MCF 10A (cell line): ENCODE measurements around the gene TMEM245. TPM values are rescaled to one million over a fixed set of nuclear protein-coding genes. Genes with fewer than 3 reads are reported as not detected.

Experiments used
- BruUV-seq: library from RNA; stranded (reverse); fragments of 400-500 nt; replicated peaks from 2 replicates; lab custom pipeline; 2021; lab: Mats Ljungman, UMichigan
- CTCF ChIA-PET: fragments of 300-600 bp; sonication (Branson Sonifier 250); formaldehyde crosslinking; extraction: SDS; loops from one replicate; lab custom pipeline; 2021; ENCODE audit warnings: antibody characterized with exemption, inconsistent platforms; lab: Yijun Ruan, JAX
- POLR2A ChIA-PET: fragments of 300-600, 350-650 bp; sonication (Branson Sonifier 250); formaldehyde crosslinking; extraction: SDS; loops from one replicate; lab custom pipeline; 2020; ENCODE audit warnings: antibody characterized with exemption, inconsistent platforms; lab: Yijun Ruan, JAX
- DNase-seq: peaks from one replicate; pipeline ENCODE4 v3.0.0-alpha.2; 2018; ENCODE audit not compliant: unreplicated experiment
- H3K27ac Mint-ChIP-seq: one replicate; pipeline ENCODE4 v1.8.0; 2022; ENCODE audit warnings: mild to moderate bottlenecking, low read depth, mixed read lengths; ENCODE audit not compliant: unreplicated experiment
- H3K27me3 Mint-ChIP-seq: one replicate; pipeline ENCODE4 v1.8.0; 2022; ENCODE audit warnings: mixed read lengths; ENCODE audit not compliant: insufficient read depth, unreplicated experiment
- H3K36me3 Mint-ChIP-seq: one replicate; pipeline ENCODE4 v1.8.0; 2022; ENCODE audit warnings: mild to moderate bottlenecking, moderate library complexity, mixed read lengths; ENCODE audit not compliant: insufficient read depth, unreplicated experiment
- H3K4me1 Mint-ChIP-seq: one replicate; pipeline ENCODE4 v1.8.0; 2022; ENCODE audit warnings: mixed read lengths; ENCODE audit not compliant: insufficient read depth, unreplicated experiment
- H3K4me3 Mint-ChIP-seq: one replicate; pipeline ENCODE4 v1.8.0; 2022; ENCODE audit warnings: mild to moderate bottlenecking, moderate library complexity, mixed read lengths; ENCODE audit not compliant: unreplicated experiment
- H3K9me3 Mint-ChIP-seq: one replicate; pipeline ENCODE4 v1.8.0; 2022; ENCODE audit warnings: mixed read lengths; ENCODE audit not compliant: unreplicated experiment
- intact Hi-C: fragments of 100-400 bp; cut with micrococcal nuclease; formaldehyde crosslinking; loops from 2 replicates; pipeline ENCODE4 v1.14.1; 2022
- total RNA-seq: library from RNA; stranded (reverse); gene quantifications from 2 replicates; pipeline ENCODE4 v1.2.3, GENCODE V29; 2022
- TF ChIP-seq, protein P1 (sequence below): fragments of 200-600 bp; IDR thresholded peaks from one replicate; pipeline ENCODE4 v1.8.0; 2022; ENCODE audit warnings: antibody characterized with exemption, mild to moderate bottlenecking; ENCODE audit not compliant: unreplicated experiment

Gene TMEM245
- total RNA-seq, 1 experiment from 2014 or later, result 35.0 TPM

GRCh38 chr9:109037946-109038715 is 81.6 kb downstream of the TMEM245 start:
- H3K27me3 Mint-ChIP-seq, result no peaks in the 10 kb centered on the region
- H3K36me3 Mint-ChIP-seq, result peaks cover 54% of the 10 kb centered on the region
- H3K4me3 Mint-ChIP-seq, result no peak overlapping the region
- no TSS peak for BruUV-seq
- no peak for DNase-seq
- H3K4me1 Mint-ChIP-seq, result peaks cover 35% of the 10 kb centered on the region
- TF ChIP-seq, protein P1, sequence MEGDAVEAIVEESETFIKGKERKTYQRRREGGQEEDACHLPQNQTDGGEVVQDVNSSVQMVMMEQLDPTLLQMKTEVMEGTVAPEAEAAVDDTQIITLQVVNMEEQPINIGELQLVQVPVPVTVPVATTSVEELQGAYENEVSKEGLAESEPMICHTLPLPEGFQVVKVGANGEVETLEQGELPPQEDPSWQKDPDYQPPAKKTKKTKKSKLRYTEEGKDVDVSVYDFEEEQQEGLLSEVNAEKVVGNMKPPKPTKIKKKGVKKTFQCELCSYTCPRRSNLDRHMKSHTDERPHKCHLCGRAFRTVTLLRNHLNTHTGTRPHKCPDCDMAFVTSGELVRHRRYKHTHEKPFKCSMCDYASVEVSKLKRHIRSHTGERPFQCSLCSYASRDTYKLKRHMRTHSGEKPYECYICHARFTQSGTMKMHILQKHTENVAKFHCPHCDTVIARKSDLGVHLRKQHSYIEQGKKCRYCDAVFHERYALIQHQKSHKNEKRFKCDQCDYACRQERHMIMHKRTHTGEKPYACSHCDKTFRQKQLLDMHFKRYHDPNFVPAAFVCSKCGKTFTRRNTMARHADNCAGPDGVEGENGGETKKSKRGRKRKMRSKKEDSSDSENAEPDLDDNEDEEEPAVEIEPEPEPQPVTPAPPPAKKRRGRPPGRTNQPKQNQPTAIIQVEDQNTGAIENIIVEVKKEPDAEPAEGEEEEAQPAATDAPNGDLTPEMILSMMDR, result no peak
- POLR2A ChIA-PET, result no interaction called here
- CTCF ChIA-PET, result interaction anchor here (0.7 kb wide), 1 partner anchor 757 kb away, joined by 3 read pairs; no protein-coding TSS in a partner anchor
- intact Hi-C loops, result no loop called here
- H3K27ac Mint-ChIP-seq, result no peak overlapping the region
- H3K9me3 Mint-ChIP-seq, result no peaks in the 10 kb centered on the region

DNA sequence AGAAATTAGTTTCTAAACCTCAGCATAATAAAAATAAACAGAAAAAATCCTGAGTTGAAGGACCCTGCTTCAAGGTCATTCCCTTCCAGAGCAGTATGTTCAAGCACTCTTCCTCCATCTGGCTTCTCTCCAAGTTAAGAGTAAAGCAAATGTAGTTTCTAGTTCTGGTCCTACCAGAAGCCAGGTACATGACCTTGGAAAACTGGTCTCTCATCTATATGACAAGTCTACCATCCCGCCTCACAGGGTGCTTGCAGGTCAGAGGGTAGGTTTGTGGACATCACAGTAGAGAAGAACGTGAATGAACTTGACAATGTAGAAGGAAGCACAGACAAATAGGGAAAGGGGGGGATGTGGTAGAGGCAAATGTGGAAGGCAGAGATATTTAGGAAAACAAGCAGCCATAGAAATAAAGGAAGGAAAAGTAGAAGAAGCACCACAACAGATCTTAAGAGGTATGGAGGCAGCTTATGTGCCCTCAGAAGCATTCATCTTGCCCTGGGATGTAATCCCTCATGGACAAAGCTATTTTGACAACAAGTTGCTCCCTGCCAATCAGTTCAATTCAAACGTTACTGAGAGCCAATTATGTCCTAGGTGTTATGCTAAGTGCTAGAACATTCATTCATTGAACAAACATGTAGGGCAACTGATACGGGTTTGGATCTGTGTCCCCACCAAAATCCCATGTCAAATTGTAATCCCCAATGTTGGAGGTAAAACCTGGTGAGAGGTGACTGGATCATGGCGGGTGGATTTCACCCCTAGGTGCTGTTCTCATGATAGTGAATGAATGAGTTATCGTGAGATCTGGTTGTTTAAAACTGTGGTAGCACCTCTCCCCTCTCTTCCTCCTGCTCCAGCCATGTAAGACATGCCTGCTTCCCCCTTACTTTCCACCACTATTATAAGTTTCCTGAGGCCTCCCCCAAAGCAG is 82.7 kb downstream of the TMEM245 start:
- BruUV-seq, result no TSS peak
- Mint-ChIP-seq H3K4me1 (peaks cover 37% of the 10 kb centered on the region), H3K4me3 (no peak overlapping the region), H3K9me3 (no peaks in the 10 kb centered on the region), H3K36me3 (peaks cover 55% of the 10 kb centered on the region), H3K27ac (peak overlapping the region; percentile 78), H3K27me3 (no peaks in the 10 kb centered on the region)
- intact Hi-C loops, result no loop called here
- ChIA-PET CTCF (interaction anchor here (1.1 kb wide), 1 partner anchor 11 kb away, joined by 3 read pairs; no protein-coding TSS in a partner anchor), POLR2A (interaction anchor here (0.6 to 1.0 kb wide), 4 partner anchors 25 to 279 kb away, joined by 3 to 4 read pairs (median 3); no protein-coding TSS in a partner anchor)
- TF ChIP-seq, protein P1, result no peak
- peak; percentile 27 for DNase-seq

- H3K4me3 Mint-ChIP-seq, result no peak overlapping the region
- intact Hi-C loops, result no loop called here
- ChIA-PET POLR2A (interaction anchor here (0.7 to 1.0 kb wide), 4 partner anchors 23 to 280 kb away, joined by 3 to 4 read pairs (median 3); no protein-coding TSS in a partner anchor), CTCF (interaction anchor here (0.6 to 1.1 kb wide), 2 partner anchors 12 to 33 kb away, joined by 3 to 5 read pairs; no protein-coding TSS in a partner anchor)
- DNase-seq, result peak; percentile 69
- no peaks in the 10 kb centered on the region for H3K9me3 Mint-ChIP-seq
- H3K36me3 Mint-ChIP-seq, result peaks cover 65% of the 10 kb centered on the region
- H3K4me1 Mint-ChIP-seq, result peaks cover 45% of the 10 kb centered on the region
- BruUV-seq, result no TSS peak
- H3K27ac Mint-ChIP-seq, result peak overlapping the region; percentile 78
- H3K27me3 Mint-ChIP-seq, result no peaks in the 10 kb centered on the region
- TF ChIP-seq, protein P1, result no peak
These were observed 83.9 kb downstream of the TMEM245 start for GRCh38 chr9:109035684-109036423.
